RWPE1 (cell line): ENCODE data around the gene DOCK4.
A peak's percentile ranks its signal among the peaks of the same experiment; 100 is the strongest.

ENCODE experiments used
- CTCF ChIA-PET: fragments of 350-600 bp; sonication (Branson Sonifier 250); formaldehyde crosslinking; extraction: SDS; loops from one replicate; lab custom pipeline; 2021; lab: Yijun Ruan, JAX
- POLR2A ChIA-PET: fragments of 400-600 bp; formaldehyde crosslinking; extraction: SDS; loops from one replicate; lab custom pipeline; 2020; ENCODE audit warnings: antibody characterized with exemption; ENCODE audit not compliant: low non-redundant PET; lab: Yijun Ruan, JAX
- DNase-seq: peaks from one replicate; pipeline ENCODE4 v3.0.0; 2012; ENCODE audit warnings: low spot score
- H3K27ac ChIP-seq: fragments of 450-650 bp; 2 replicates; pipeline ENCODE4 v1.5.1; 2017
- CTCF ChIP-seq: fragments of 450-650 bp; conservative IDR thresholded peaks from 2 replicates; pipeline ENCODE4 v1.5.1; 2017; ENCODE audit warnings: low read depth, mild to moderate bottlenecking

The DOCK4 gene

GRCh38 chr7:112005205-112005775, 200.9 kb downstream of the DOCK4 start:
- no peak overlapping the region for H3K27ac ChIP-seq
- ChIA-PET CTCF (interaction anchor here (0.6 kb wide), 1 partner anchor 36 kb away, joined by 4 read pairs; no protein-coding TSS in a partner anchor), POLR2A (no interaction called here)
- DNase-seq, result no peak
- TF ChIP-seq CTCF, result no peak

DNA sequence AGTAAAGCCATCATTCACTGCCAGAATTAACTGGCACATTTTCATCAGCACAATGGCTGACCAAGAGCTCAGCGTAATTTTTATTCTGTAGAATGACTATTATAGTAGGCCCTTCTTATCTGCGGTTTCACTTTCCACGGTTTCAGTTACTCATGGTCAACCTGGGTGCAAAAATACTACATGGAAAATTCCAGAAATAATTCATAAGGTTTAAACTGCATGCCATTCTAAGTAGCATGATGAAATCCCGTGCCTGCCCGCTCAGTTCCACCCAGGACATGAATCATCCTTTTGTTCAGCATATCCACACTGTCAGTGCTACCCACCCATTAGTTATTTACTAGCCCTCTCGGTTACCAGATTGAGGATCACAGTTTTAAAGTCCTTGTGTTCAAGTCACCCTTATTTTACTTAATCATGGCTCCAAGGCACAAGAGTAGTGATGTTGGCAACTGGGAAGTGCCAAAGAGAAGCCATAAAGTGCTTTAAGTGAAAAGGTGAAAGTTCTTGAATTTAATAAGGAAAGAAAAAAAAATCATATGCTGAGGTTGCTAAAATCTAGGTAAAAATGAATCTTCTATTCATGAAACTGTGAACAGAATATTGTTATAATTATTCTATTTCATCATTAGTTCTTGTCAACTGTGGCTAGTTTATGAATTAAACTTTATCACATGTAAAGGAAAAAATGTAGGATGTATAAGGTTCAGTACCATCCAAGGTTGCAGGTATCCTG, 204.9 kb downstream of the DOCK4 start:
- ChIA-PET POLR2A (no interaction called here), CTCF (no interaction called here)
- H3K27ac ChIP-seq, result peak overlapping the region; percentile 15; the same call in 1 of the 2 replicates
- DNase-seq, result peak; percentile 69
- no peak for TF ChIP-seq CTCF

DNA sequence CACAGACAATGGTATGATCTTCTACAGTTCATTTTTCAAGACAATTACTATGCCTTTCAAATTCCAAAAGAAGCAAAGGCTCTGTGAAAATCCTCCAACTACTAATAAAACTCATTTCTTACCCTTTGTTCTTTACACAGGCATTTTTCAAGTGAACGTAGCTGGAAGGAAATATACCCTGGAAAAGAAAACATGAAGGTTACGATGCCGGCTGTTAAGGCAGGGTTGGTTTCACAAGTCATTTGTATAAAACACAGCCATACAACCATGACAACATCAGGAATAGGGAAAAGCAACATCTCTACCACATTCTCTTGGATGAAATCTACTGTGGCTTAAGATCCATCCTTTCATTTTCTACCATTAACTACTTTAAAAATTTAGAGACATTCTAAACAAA, 207.9 kb downstream of the DOCK4 start:
- CTCF ChIA-PET, result no interaction called here
- no peak for DNase-seq
- H3K27ac ChIP-seq, result no peak overlapping the region
- no peak for TF ChIP-seq CTCF
- POLR2A ChIA-PET, result no interaction called here

DNA sequence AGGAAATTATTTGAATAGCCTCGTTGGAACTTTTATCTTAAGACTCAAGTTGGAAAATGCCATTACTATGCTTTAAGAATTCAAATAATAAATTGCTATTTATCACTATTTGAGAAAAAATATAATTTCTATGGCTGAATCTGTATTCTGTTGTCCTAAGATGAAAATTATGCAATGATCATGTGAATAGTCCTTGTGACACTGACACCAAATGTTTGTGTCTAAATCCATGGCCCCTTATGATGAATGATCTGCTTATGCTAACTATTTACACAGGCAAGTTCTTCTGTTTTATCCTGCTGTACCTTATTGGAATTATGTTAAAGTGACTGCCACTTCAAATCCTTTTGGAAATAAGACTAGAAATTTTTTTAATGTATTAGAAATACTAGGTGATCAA, 208.7 kb downstream of the DOCK4 start:
- ChIA-PET POLR2A (no interaction called here), CTCF (no interaction called here)
- no peak for DNase-seq
- no peak overlapping the region for H3K27ac ChIP-seq
- TF ChIP-seq CTCF, result no peak

GRCh38 chr7:111992601-111993000, 213.6 kb downstream of the DOCK4 start:
- no peak for TF ChIP-seq CTCF
- no peak for DNase-seq
- H3K27ac ChIP-seq, result no peak overlapping the region
- POLR2A ChIA-PET, result no interaction called here
- CTCF ChIA-PET, result no interaction called here

GRCh38 chr7:111990643-111991042, 215.6 kb downstream of the DOCK4 start:
- no peak overlapping the region for H3K27ac ChIP-seq
- POLR2A ChIA-PET, result no interaction called here
- TF ChIP-seq CTCF, result no peak
- DNase-seq, result no peak
- CTCF ChIA-PET, result no interaction called here
